HepG2 (cell line): ENCODE results near the gene NF2. TPM values are rescaled to one million over a fixed set of nuclear protein-coding genes. Genes with fewer than 3 reads are reported as not detected.

Source experiments
- ATAC-seq: fragments of 200-7000 bp; cut with Tn5 transposase; 3 replicates; pipeline ENCODE4 v1.9.1; 2020; ENCODE audit warnings: mild to moderate bottlenecking, moderate library complexity
- Bru-seq: library from RNA; stranded (reverse); fragments of 400-500 nt; gene quantifications from one replicate; lab custom pipeline; 2021; lab: Mats Ljungman, UMichigan
- BruChase-seq, 2 experiments: library from RNA; stranded (reverse); fragments of 400-500 nt; gene quantifications; one replicate each; lab custom pipeline; 2021; lab: Mats Ljungman, UMichigan
- BruUV-seq: library from RNA; stranded (reverse); fragments of 400-500 nt; replicated peaks from 2 replicates; lab custom pipeline; 2021; lab: Mats Ljungman, UMichigan
- CTCF ChIA-PET: fragments of 300-600 bp; formaldehyde crosslinking; extraction: SDS; loops from one replicate; lab custom pipeline; 2021; ENCODE audit warnings: low total read pairs, inconsistent platforms, low intra/inter-chr PET ratio; lab: Yijun Ruan, JAX
- POLR2A ChIA-PET: fragments of 350-600 bp; sonication (Branson Sonifier 250); formaldehyde crosslinking; loops from one replicate; lab custom pipeline; 2020; ENCODE audit warnings: antibody characterized with exemption, inconsistent platforms; lab: Yijun Ruan, JAX
- DNase-seq: peaks from one replicate; pipeline ENCODE4 v3.0.0-alpha.2; 2015; ENCODE audit warnings: low spot score
- FAIRE-seq: peaks from 3 replicates; lab custom pipeline; 2011; peaks lifted over from hg19 to GRCh38; lab: Jason Lieb, UNC
- H2AFZ ChIP-seq: one replicate; pipeline ENCODE4 v1.6.1; 2011; ENCODE audit warnings: low read length, inconsistent platforms
- H3K27ac ChIP-seq: fragments of 300-600 bp; 3 replicates; pipeline ENCODE4 v1.8.0; 2011; ENCODE audit warnings: mixed run types, mild to moderate bottlenecking, mixed read lengths, low read length, inconsistent platforms; ENCODE audit not compliant: insufficient read depth; ENCODE audit errors: extremely low read length
- H3K27me3 ChIP-seq, 2 experiments: fragments of 200-600 bp in 1 of 2; 2 replicates in 1 of 2; 3 replicates in 1 of 2; pipeline versions ENCODE4 v1.6.0 to v1.8.0; 2011; ENCODE audit warnings: low read length in 2 of 2, mild to moderate bottlenecking in 2 of 2, moderate library complexity in 2 of 2, inconsistent platforms in 1 of 2; ENCODE audit not compliant: insufficient read depth in 2 of 2, control insufficient read depth in 1 of 2
- H3K36me3 ChIP-seq, 2 experiments: fragments of 200-600 bp in 1 of 2; replicated peaks in 1 of 2; 2 replicates in 1 of 2; 3 replicates in 1 of 2; pipeline versions ENCODE4 v1.5.1 to v1.8.0; 2011; ENCODE audit warnings: low read length in 2 of 2, inconsistent platforms in 1 of 2; ENCODE audit not compliant: insufficient read depth in 2 of 2, control insufficient read depth in 1 of 2
- H3K4me1 ChIP-seq: 2 replicates; pipeline ENCODE4 v1.5.1; 2012; ENCODE audit warnings: low read length, inconsistent platforms; ENCODE audit not compliant: insufficient read depth
- H3K4me2 ChIP-seq: 2 replicates; pipeline ENCODE4 v1.6.0; 2011; ENCODE audit warnings: low read depth, low read length, inconsistent platforms
- H3K4me3 ChIP-seq, 3 experiments: fragments of 200-600 bp in 1 of 3; sonication (generic), shearing (Covaris generic) in 1 of 3; replicated peaks in 1 of 3; 2 replicates each; pipeline ENCODE4 v1.5.1; 2011 to 2016; ENCODE audit warnings: low read length in 3 of 3, inconsistent platforms in 2 of 3, low read depth in 2 of 3, mild to moderate bottlenecking in 2 of 3, control low read depth in 1 of 3, mixed read lengths in 1 of 3; ENCODE audit not compliant: insufficient read depth in 1 of 3
- H3K79me2 ChIP-seq: one replicate; pipeline ENCODE4 v1.6.1; 2011; ENCODE audit warnings: low read length, inconsistent platforms; ENCODE audit not compliant: insufficient read depth
- H3K9ac ChIP-seq: 2 replicates; pipeline ENCODE4 v1.6.0; 2011; ENCODE audit warnings: mild to moderate bottlenecking, low read depth, low read length, inconsistent platforms; ENCODE audit not compliant: insufficient read depth
- H3K9me3 ChIP-seq: 2 replicates; pipeline ENCODE4 v1.5.1; 2012; ENCODE audit warnings: mild to moderate bottlenecking, low read length
- H4K20me1 ChIP-seq: 2 replicates; pipeline ENCODE4 v1.6.0; 2011; ENCODE audit warnings: inconsistent platforms, mild to moderate bottlenecking, low read length, moderate library complexity; ENCODE audit not compliant: insufficient read depth
- CHCHD3 ChIP-seq: sonication (generic); formaldehyde crosslinking; IDR thresholded peaks from 2 replicates; pipeline ENCODE4 v1.8.0; 2022; ENCODE audit warnings: mild to moderate bottlenecking, missing genetic modification reagents, moderate library complexity
- EED ChIP-seq: sonication (generic); formaldehyde crosslinking; IDR thresholded peaks from 2 replicates; pipeline ENCODE4 v1.5.0; 2020; ENCODE audit warnings: mild to moderate bottlenecking, missing genetic modification reagents
- KLF15 ChIP-seq: sonication (generic); formaldehyde crosslinking; IDR thresholded peaks from 2 replicates; pipeline ENCODE4 v1.8.1; 2023; ENCODE audit warnings: borderline replicate concordance, mild to moderate bottlenecking, inconsistent platforms, missing genetic modification reagents, mixed read lengths
- KLF6 ChIP-seq: IDR thresholded peaks from 2 replicates; pipeline ENCODE4 v1.8.0; 2016; ENCODE audit warnings: missing biosample characterization, missing genetic modification reagents
- MZF1 ChIP-seq: sonication (generic); formaldehyde crosslinking; IDR thresholded peaks from 2 replicates; pipeline ENCODE4 v1.8.1; 2023; ENCODE audit warnings: mild to moderate bottlenecking, missing genetic modification reagents, borderline replicate concordance
- NFYB ChIP-seq: sonication (generic); formaldehyde crosslinking; IDR thresholded peaks from 2 replicates; pipeline ENCODE4 v1.4.0; 2020; ENCODE audit warnings: missing genetic modification reagents
- RBM22 ChIP-seq: fragments of 200-400 bp; formaldehyde crosslinking; optimal IDR thresholded peaks from 2 replicates; pipeline ENCODE3; 2017; ENCODE audit warnings: mild to moderate bottlenecking, low read length, moderate library complexity
- TOE1 ChIP-seq: sonication (generic); formaldehyde crosslinking; IDR thresholded peaks from 2 replicates; pipeline ENCODE4 v1.4.0; 2020; ENCODE audit warnings: mild to moderate bottlenecking, missing genetic modification reagents
- ZBTB42 ChIP-seq: sonication (generic); formaldehyde crosslinking; IDR thresholded peaks from 2 replicates; pipeline ENCODE4 v1.5.0; 2020; ENCODE audit warnings: mild to moderate bottlenecking, missing genetic modification reagents
- ZC3H13 ChIP-seq: sonication (generic); formaldehyde crosslinking; IDR thresholded peaks from 2 replicates; pipeline ENCODE4 v1.8.1; 2023; ENCODE audit warnings: mild to moderate bottlenecking, missing genetic modification reagents, moderate library complexity
- ZNF230 ChIP-seq: sonication (generic); formaldehyde crosslinking; IDR thresholded peaks from 2 replicates; pipeline ENCODE4 v1.4.0; 2020; ENCODE audit warnings: mild to moderate bottlenecking, missing genetic modification reagents
- ZNF274 ChIP-seq: sonication (generic); formaldehyde crosslinking; IDR thresholded peaks from 2 replicates; pipeline ENCODE4 v1.5.1; 2020; ENCODE audit warnings: mild to moderate bottlenecking, missing genetic modification reagents
- ZNF546 ChIP-seq: sonication (generic); formaldehyde crosslinking; conservative IDR thresholded peaks from 2 replicates; pipeline ENCODE4 v1.8.1; 2023; ENCODE audit warnings: mild to moderate bottlenecking, missing genetic modification reagents
- ZNF790 ChIP-seq: sonication (generic); formaldehyde crosslinking; IDR thresholded peaks from 2 replicates; pipeline ENCODE4 v1.8.0; 2022; ENCODE audit warnings: missing genetic modification reagents, mild to moderate bottlenecking, borderline replicate concordance
- WGBS: methylation state at CpG from one replicate; pipeline ENCODE4 v1.1.6; 2017; ENCODE audit warnings: low lambda C conversion rate; 5-methylcytosine and 5-hydroxymethylcytosine counted together
- in situ Hi-C: cut with HindIII; loops from 2 replicates; pipeline ENCODE4 v1.10.0; 2017; ENCODE audit warnings: low pct_unique_long_range_greater_than_20kb; ENCODE audit not compliant: extremely low pct_ligation_motif_present
- intact Hi-C: fragments of 100-400 bp; cut with micrococcal nuclease; formaldehyde crosslinking; loops from one replicate; pipeline ENCODE4 v1.10.0; 2022; ENCODE audit not compliant: unreplicated experiment
- long read RNA-seq, 2 experiments: library from RNA in 1 of 2; library from polyadenylated mRNA in 1 of 2; stranded (forward) in 1 of 2; unstranded in 1 of 2; transcript quantifications; one replicate each; pipeline ENCODE4 v2.0.0, GENCODE V29; 2019 to 2022
- polyA minus RNA-seq, 3 experiments: library from RNA; depleted of rRNA, polyadenylated mRNA; stranded (reverse); fragments of >200 nt; gene quantifications; 2 replicates each; pipeline ENCODE4 v1.2.3, GENCODE V29; 2011; ENCODE audit warnings: low replicate concordance in 1 of 3
- polyA plus RNA-seq, 8 experiments: library from polyadenylated mRNA; depleted of rRNA in 3 of 8; stranded (reverse) in 7 of 8; unstranded in 1 of 8; fragments of >200 nt; fragmentation: Illumina TruSeq in 4 of 8; extraction: Trizol in 4 of 8; gene quantifications; 2 replicates each; pipeline versions ENCODE4 v1.2.1 to v1.2.3, GENCODE V29; 2011 to 2016; ENCODE audit warnings: low read depth in 4 of 8, missing spikeins in 1 of 8, mixed read lengths in 1 of 8; ENCODE audit not compliant: insufficient read depth in 1 of 8
- total RNA-seq, 5 experiments: library from RNA; depleted of rRNA; stranded (reverse); fragments of >200 nt; fragmentation: Illumina TruSeq; extraction: Trizol; gene quantifications; 2 replicates each; pipeline ENCODE4 v1.2.3, GENCODE V29; 2016; ENCODE audit warnings: low read depth in 1 of 5
- TF ChIP-seq, protein P1 (sequence below): sonication (generic); formaldehyde crosslinking; conservative IDR thresholded peaks from 2 replicates; pipeline ENCODE4 v1.8.0; 2022; ENCODE audit warnings: low read depth, missing genetic modification reagents

NF2 gene
- total RNA-seq (2016; rRNA removed; fragmentation: Illumina TruSeq; extraction: Trizol), result 33.3 and 45.3 TPM in 2 replicates
- total RNA-seq (2016; cell fraction: cytosol; rRNA removed; fragmentation: Illumina TruSeq; extraction: Trizol; ENCODE audit: low read depth), result 6.6 and 7.4 TPM in 2 replicates
- 33.3 and 42.0 TPM in 2 replicates for total RNA-seq (2016; cell fraction: insoluble cytoplasmic fraction; rRNA removed; fragmentation: Illumina TruSeq; extraction: Trizol)
- 21.0 and 24.2 TPM in 2 replicates for total RNA-seq (2016; cell fraction: membrane; rRNA removed; fragmentation: Illumina TruSeq; extraction: Trizol)
- 25.6 and 28.1 TPM in 2 replicates for total RNA-seq (2016; cell fraction: nucleus; rRNA removed; fragmentation: Illumina TruSeq; extraction: Trizol)
- 8.8 and 9.3 TPM in 2 replicates for polyA plus RNA-seq (2011; rRNA removed)
- polyA plus RNA-seq (2011; cell fraction: cytosol; rRNA removed), result 6.9 and 7.3 TPM in 2 replicates
- 8.1 and 8.6 TPM in 2 replicates for polyA plus RNA-seq (2011; cell fraction: nucleus; rRNA removed)
- 6.4 TPM in 2 replicates for polyA plus RNA-seq (2012)
- 3.3 and 5.4 TPM in 2 replicates for polyA plus RNA-seq (2016; cell fraction: cytosol; fragmentation: Illumina TruSeq; extraction: Trizol; ENCODE audit: low read depth)
- 21.1 and 24.6 TPM in 2 replicates for polyA plus RNA-seq (2016; cell fraction: insoluble cytoplasmic fraction; fragmentation: Illumina TruSeq; extraction: Trizol; ENCODE audit: low read depth)
- 9.8 and 11.9 TPM in 2 replicates for polyA plus RNA-seq (2016; cell fraction: membrane; fragmentation: Illumina TruSeq; extraction: Trizol; ENCODE audit: low read depth)
- polyA plus RNA-seq (2016; cell fraction: nucleus; fragmentation: Illumina TruSeq; extraction: Trizol; ENCODE audit: insufficient read depth, low read depth), result 23.3 and 24.8 TPM in 2 replicates
- 25.7 and 39.3 TPM in 2 replicates for polyA minus RNA-seq (2011; rRNA and poly(A)+ RNA removed; ENCODE audit: low replicate concordance)
- polyA minus RNA-seq (2011; cell fraction: cytosol; rRNA and poly(A)+ RNA removed), result 12.4 and 13.6 TPM in 2 replicates
- polyA minus RNA-seq (2011; cell fraction: nucleus; rRNA and poly(A)+ RNA removed), result 11.5 and 15.2 TPM in 2 replicates
- Bru-seq, nascent RNA, result percentile 61 among the genes with signal in this experiment
- BruChase-seq, experiment 1, labeled RNA remaining after a 6-hour chase, result percentile 75 among the genes with signal in this experiment
- percentile 66 among the genes with signal in this experiment for BruChase-seq, experiment 2, labeled RNA remaining after a 2-hour chase
- long read RNA-seq, experiment 1, full-length matches to known transcripts, result 4 of 30 reads
- long read RNA-seq, experiment 1, partial matches to known transcripts, result 1 of 30 reads
- long read RNA-seq, experiment 1, other reads (novel, unspliced or antisense), result 25 of 30 reads
- long read RNA-seq, experiment 2, partial matches to known transcripts, result 7 of 17 reads
- long read RNA-seq, experiment 2, other reads (novel, unspliced or antisense), result 8 of 17 reads

GRCh38 chr22:29603358-29604075, at the start of gene NF2:
TSS of gene NF2 (plus strand) at chr22:29603633. CDS start at chr22:29603999, 366 bp downstream.
- ChIA-PET CTCF (no interaction called here), POLR2A (interaction anchor here (0.8 to 2.5 kb wide), 5 partner anchors 10 to 50 kb away, joined by 3 to 13 read pairs (median 3); partner anchors contain the start of gene THOC5)
- H2AFZ ChIP-seq, result peak within 1 kb of the TSS; percentile 8
- H3K79me2 ChIP-seq, result peaks cover 28% of the 10 kb centered on the region
- peak within 1 kb of the TSS; percentile 87 for H3K9ac ChIP-seq
- peak within 1 kb of the TSS; percentile 77 for H3K27ac ChIP-seq
- H3K36me3 ChIP-seq, result no peaks in the 10 kb centered on the region
- BruUV-seq, result no TSS peak
- in situ Hi-C loops, result no loop called here
- FAIRE-seq (peak; percentile 99), ATAC-seq (peak; percentile 97), DNase-seq (peak; percentile 99)
- H4K20me1 ChIP-seq, result no peaks in the 10 kb centered on the region
- peaks cover 24% of the 10 kb centered on the region for H3K4me1 ChIP-seq
- no peaks in the 10 kb centered on the region for H3K9me3 ChIP-seq
- peak within 1 kb of the TSS; percentile 75 for H3K4me2 ChIP-seq
- H3K4me3 ChIP-seq, result peak within 1 kb of the TSS; percentile 88 to 96 (median 93)
- intact Hi-C loops, result no loop called here
- WGBS, result 0% methylated on average over 3 of the region's 74 CpGs
- no peaks in the 10 kb centered on the region; a peak in 1 of 5 replicates for H3K27me3 ChIP-seq
- TF ChIP-seq ZC3H13 (CRISPR knock-in tag) (no peak), TOE1 (CRISPR knock-in tag) (no peak; the same call in 1 of the 2 replicates), ZNF790 (CRISPR knock-in tag) (no peak), ZNF274 (no peak; the same call in 1 of the 2 replicates), KLF6 (CRISPR knock-in tag) (peak; percentile 65; the same call in 1 of the 2 replicates), ZBTB42 (0 out of 2 replicates have a peak, but pooled peaks have one; percentile 59), RBM22 (no peak), NFYB (CRISPR knock-in tag) (peak; percentile 97), EED (CRISPR knock-in tag) (no peak), CHCHD3 (CRISPR knock-in tag) (peak; percentile 58; the same call in 1 of the 2 replicates), KLF15 (CRISPR knock-in tag) (peak; percentile 62; the same call in 1 of the 2 replicates), MZF1 (CRISPR knock-in tag) (no peak), ZNF230 (CRISPR knock-in tag) (peak; percentile 82), ZNF546 (CRISPR knock-in tag) (peak; percentile 73; the same call in 1 of the 2 replicates)
- TF ChIP-seq, protein P1, sequence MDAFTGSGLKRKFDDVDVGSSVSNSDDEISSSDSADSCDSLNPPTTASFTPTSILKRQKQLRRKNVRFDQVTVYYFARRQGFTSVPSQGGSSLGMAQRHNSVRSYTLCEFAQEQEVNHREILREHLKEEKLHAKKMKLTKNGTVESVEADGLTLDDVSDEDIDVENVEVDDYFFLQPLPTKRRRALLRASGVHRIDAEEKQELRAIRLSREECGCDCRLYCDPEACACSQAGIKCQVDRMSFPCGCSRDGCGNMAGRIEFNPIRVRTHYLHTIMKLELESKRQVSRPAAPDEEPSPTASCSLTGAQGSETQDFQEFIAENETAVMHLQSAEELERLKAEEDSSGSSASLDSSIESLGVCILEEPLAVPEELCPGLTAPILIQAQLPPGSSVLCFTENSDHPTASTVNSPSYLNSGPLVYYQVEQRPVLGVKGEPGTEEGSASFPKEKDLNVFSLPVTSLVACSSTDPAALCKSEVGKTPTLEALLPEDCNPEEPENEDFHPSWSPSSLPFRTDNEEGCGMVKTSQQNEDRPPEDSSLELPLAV (CRISPR knock-in tag), result no peak
